Measurements from ENCODE around the gene VGLL4.
"Not testable (repeated sequence)": the region's sequence is repeated elsewhere in the genome, so short reads cannot be mapped to it uniquely, and the experiment has no call there.

The VGLL4 gene

DNA sequence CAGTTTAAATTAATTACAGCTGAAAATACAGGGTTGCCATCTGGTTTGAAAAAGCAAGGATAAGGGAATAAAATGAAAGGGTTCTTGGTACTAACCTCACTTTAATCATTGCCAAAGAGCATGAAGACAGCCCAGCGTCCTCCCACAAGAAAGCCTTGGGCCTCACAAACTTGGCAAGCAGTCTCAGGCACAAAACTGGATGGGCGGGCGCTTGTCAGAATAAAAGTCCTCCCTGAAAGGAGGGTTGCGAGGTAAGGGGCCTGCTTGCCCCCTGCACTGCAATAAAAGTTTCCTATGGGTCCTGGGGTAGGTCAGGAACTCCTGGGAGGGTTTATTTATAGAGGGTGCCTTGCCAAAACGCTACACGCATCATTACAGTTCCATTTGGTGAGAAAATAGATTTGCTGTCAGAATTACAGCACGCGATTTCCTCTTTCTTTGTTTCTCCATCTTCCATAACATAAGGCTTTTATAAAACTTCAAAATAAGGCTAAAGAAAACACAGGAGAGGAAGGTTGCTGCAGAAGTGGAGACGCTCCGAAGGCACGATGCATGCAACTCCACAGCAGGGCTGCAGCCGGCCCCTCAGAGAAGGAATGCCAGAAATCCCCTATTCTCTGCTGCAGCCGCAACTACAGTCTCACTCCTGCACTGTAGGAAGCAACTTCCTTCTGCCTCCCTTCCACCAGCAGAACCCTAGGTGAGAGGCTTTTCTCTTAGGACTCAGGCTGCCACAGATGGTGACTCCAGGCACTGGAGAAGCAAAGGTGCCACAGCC lies 61.3 kb downstream of the VGLL4 start:
- DNase-seq, result no peak

DNA sequence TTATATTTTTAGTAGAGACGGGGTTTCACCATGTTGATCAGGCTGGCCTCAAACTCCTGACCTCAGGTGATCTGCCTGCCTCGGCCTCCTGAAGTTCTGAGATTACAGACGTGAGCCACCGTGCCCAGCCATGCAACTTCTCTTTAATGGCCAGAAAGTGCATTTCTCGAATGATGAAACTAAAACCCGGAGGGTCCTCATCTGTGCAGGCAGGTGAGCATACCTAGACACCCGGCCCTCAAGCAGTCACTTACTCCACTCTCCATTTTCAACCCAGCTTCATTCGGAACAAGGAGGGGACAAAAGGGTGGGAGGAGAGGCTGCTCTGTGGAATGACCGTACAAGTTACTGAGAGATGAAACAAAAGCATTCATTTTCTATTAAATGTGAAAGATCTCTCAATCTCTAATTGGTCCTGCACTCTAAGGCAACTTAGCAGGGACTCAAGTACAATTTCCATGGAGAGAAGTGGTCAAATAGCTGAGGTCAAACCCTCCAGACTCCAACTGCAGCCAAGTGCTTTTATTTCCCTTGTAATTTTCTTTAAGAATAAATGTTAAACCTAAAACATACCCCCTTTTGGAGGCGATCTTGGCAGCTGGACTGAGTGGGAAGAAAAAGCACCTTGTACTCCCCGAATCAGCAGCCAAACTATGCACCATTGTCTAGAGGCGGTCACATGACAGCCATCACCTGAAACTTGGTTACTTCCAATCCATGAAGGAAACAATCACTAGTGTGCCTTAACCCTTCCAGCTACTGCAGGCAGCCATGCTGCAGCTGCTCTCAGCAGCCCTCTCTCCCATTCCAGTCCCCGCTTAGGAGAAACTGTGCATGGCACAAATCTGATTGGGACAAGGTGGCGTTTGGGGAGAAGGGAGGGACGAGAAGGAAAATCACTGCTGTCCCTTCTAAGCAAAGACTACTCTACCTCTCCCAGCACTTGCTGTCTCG lies 62.2 kb downstream of the VGLL4 start:
- DNase-seq, result no peak

- DNase-seq, result no peak
Measured at GRCh38 chr3:11580645-11581044, 63.1 kb downstream of the VGLL4 start.

DNA sequence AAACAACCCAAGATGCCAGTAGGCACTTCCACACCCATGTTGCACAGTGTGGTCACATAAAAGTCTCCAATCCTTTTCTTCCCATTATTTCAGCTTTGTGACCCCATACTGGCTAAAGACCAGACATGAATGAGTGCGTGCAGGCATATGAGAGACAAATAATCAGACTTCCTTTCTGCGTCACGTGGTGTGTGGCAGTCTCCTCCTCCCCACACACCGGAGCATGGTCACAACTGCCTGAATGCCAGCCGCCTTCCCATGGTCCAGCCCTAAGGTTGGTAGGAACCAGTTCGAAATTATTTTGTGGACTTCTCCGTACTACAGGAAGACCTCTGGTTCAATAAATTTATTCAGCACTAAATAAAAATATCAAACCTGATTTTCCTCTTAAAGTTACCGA lies 65.5 kb downstream of the VGLL4 start:
- no peak for DNase-seq

- DNase-seq, result no peak
Measured at GRCh38 chr3:11576453-11576852, 67.3 kb downstream of the VGLL4 start.

GRCh38 chr3:11575677-11576076 lies 68.0 kb downstream of the VGLL4 start:
- no peak for DNase-seq

GRCh38 chr3:11574981-11575669 lies 68.6 kb downstream of the VGLL4 start:
- no peak for DNase-seq

- DNase-seq, result not testable (repeated sequence)
Measured at GRCh38 chr3:11572660-11573059, 71.1 kb downstream of the VGLL4 start.

GRCh38 chr3:11570789-11571495 lies 72.8 kb downstream of the VGLL4 start:
- DNase-seq, result no peak

- no peak for DNase-seq
Measured at GRCh38 chr3:11570251-11570650, 73.5 kb downstream of the VGLL4 start.

GRCh38 chr3:11569156-11569741 lies 74.5 kb downstream of the VGLL4 start:
- no peak for DNase-seq

- DNase-seq, result no peak
Measured at GRCh38 chr3:11568503-11569155, 75.1 kb downstream of the VGLL4 start.

DNA sequence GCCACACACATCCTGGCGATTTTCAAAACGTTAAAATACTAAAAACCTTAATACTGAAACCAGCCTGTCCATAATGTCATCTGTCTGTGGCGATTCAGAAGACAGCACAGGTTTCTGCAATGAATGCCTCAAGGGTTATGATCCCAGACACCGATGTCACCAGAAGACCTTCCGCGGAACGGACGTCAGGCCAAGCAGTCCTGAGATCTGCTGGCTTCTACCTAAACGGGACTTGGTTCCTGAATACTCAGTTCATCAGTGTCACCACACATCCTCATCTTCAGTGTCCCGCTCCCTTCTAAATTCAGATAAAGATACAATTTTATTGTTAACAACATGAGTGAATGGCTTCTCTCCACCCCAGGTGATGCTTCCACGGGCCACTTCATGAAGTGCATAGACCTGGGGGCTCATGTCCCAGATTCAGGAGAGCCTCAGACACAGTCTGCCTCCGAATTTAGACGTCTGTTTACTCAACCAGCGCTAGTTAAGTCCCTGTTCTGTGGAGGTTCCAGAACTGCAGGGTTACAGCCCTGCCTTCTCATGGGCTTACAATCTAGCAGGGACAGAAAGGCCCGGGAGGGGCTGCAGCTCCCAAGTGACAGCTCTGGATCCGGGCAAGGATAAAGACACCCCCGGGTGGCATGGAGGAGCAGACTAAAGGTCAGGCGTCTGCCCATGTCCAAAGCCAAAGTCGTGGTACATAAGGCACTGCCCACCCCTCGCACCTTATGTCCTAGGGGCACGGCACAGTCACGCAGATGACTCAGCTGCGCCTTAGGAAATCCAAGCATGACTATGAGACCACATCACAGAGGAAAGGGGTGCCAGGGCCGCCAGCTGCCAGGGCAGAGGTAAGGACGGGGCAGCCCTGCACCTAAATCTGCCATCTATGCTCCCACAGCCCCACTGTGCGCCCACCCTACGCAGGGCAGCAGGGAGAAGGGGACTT lies 75.9 kb downstream of the VGLL4 start:
- no peak for DNase-seq

- DNase-seq, result no peak
Measured at GRCh38 chr3:11566916-11567315, 76.8 kb downstream of the VGLL4 start.

GRCh38 chr3:11566478-11566877 lies 77.2 kb downstream of the VGLL4 start:
- no peak for DNase-seq

GRCh38 chr3:11565932-11566331 lies 77.8 kb downstream of the VGLL4 start:
- DNase-seq, result no peak

DNA sequence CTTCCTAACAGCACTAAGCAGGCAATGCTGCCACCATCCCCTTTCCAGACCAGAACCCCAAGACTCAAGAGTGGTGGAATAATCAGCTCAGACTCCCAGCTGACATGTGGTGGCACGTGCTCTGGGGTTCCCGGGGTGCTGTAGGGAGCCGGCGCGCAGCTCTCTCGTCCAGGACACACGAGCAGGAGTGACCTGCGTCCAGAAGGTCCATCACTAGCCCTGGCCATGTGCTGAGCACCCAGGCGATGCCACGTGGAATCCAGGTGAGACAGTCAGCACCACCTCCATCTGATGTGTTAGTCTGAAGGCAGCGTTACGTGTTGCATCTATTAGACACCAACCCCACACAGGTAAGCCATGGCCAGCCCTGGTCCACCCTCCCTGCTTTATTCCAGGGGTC lies 78.2 kb downstream of the VGLL4 start:
- DNase-seq, result no peak

- no peak for DNase-seq
Measured at GRCh38 chr3:11565072-11565471, 78.6 kb downstream of the VGLL4 start.

DNA sequence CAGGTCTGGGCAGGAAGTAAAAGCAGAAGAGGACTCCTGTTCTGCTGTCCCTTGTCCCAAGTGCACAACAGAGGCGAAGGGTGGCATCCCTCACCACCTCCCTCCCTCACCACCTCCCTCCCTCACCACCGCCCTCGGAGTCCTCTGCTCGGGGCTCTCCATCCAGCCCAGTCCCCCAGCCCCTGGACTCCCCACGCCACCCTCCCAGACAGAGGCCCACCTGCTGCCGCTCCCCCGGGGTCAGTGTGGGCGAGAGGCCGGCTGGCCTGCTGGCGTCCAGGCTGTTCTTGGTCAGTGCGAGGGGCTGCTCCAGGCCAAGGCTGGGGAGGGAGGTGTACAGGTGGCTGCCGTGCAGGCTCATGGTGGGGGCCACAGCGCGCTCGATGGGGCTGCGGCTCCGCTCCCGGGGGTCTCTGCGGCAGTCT lies 79.1 kb downstream of the VGLL4 start:
- DNase-seq, result no peak

DNA sequence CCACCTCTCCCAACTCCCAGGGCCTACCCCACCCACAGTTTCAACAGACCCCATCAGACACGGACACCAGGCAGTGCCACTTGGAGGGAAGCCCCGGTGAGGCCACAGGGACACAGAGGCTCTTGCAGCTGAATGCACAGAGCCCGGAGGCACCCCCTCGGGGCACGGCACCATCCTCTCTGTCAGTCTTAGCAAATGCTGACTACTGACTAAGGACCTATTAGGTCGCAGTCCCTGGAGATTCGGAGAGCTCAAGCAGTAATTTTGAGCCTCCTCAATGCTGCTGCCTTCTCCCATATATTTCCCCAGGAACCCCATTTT lies 79.9 kb downstream of the VGLL4 start:
- no peak for DNase-seq

Data from NCI-H1092 treated with DMSO at 0.1 percent for 48 hours (cell line).